HG03457 (cell line): ENCODE data around the gene KRTAP6-2.

Source experiments
- ATAC-seq: cut with Tn5 transposase; IDR thresholded peaks from one replicate; pipeline ENCODE4 v1.9.1; 2021; ENCODE audit warnings: moderate number of reproducible peaks; ENCODE audit not compliant: unreplicated experiment

KRTAP6-2 gene, protein sequence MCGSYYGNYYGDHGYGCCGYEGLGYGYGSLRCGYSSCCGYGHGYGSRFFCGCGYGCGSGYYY

DNA sequence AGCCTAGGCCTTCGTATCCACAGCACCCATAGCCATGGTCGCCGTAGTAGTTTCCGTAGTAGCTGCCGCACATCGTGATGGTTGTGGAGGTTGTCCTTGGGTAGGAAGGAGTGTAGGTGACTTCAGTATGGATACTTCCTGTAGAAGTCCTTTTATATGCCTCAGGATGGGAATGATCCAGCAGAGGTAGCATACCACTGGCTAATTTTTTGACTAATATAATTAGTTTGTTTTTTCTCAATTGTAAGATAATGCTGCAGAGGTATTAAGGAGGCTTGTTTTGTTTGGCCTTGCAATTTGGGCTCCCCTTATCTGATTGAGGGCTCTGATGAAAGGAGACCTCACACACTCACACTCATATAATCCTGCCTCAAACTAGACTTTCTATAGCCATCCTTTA lies at the start of gene KRTAP6-2:
KRTAP6-2 (minus strand) TSS at position 101 of the 400 bp plus-strand sequence; CDS start at position 73, 28 bp downstream.
- ATAC-seq: no peak

DNA sequence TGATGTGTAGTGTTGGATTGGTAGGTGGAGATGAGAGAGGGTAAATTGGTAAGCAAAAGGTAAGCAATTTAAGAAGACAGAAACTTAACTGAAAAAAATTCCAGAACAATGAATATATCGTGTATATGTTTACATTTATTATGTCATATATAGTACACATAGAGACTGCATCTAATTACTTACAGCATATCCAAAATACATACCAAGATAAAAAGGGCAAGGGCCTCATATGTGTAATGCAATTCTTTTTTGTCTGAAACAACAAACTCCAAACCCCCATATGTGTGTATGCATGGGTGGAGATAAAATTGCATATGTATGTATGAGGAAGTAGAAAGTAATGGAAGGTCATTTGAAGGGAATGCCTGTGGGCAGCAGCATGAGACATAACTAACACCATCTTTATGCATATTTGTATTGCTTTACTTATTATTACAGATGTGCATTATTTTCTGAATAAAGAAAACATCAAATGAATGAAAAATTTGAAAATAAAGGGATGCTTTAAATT lies 48.3 kb upstream of the KRTAP6-2 start:
- ATAC-seq: no peak

DNA sequence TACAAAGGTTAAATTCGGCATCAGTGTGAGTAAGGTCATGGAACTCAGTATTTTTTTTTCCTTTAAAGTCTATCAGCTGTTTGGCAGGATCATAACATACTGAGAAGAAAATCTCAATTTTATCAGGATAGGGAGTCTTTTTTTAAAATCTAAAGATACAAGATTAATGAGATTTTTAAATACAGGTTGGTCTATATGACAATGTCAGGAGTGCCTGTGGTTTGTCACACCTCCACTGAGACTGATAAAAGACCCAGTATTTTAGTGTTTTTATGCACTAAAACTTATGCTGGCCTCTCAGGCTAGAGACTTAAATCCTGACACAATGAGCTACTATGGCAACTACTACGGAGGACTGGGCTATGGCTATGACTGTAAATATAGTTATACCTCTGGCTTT lies 43.9 kb upstream of the KRTAP6-2 start, which contains the start of gene KRTAP20-3:
KRTAP20-3 (plus strand) TSS at position 301 of the 400 bp plus-strand sequence.
- no peak for ATAC-seq

DNA sequence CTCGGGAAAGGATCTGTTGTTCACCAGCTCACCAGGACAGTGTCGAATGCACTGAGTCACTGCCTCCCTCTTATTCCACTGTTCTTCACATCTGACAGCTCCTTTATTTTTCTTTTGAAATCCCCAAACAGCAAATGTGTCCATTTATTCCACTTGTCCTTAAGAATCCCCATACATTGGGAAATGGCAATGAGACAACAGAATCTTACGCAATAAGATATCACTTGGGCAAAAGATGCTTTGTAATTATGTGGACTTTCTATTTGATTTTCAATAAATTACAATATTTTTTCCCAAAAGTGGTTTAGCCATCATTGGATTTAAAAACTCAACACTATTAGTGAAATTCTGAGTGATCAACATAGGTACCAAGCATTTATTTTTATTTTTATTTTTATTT lies 40.0 kb upstream of the KRTAP6-2 start:
- no peak for ATAC-seq

DNA sequence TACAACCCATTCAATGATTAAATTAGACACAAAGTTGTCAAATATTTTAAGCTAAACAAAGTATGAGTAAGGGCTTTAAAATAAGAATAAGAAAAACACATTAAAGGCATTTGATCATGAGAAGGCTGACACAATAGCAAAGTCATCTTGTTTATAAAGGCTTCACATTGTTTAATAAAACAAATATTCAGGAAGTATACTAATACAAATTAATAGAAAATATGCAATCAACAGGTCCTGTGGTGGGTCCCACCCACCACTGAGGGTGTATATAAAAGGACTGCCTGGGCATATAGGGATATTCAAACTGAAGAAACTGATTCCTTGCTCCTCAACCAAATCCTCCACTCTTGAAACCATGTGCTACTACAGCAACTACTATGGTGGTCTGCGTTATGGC lies 36.2 kb upstream of the KRTAP6-2 start, which contains the start of gene KRTAP20-2:
KRTAP20-2 (plus strand) TSS at position 301 of the 400 bp plus-strand sequence; CDS start at position 359, 58 bp downstream.
- no peak for ATAC-seq

DNA sequence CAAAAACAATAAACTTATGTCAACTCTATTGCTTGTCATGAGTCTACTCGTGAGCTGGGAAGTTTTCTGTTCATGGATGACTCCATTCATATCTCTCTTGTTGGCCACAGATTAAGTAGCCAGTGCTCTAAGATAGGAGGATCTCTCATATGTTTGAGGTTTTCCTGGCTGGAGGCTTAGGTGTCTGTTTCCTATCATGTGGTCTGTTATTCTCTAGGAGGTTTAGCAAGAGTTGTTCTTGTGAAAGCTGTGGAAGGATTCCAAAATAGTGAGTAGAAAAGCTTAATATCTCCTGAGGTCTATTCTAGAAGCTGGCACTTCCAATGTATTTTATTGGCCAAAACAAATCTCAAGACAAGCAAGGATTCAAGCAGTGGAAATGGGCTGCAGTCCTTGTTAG lies 30.5 kb upstream of the KRTAP6-2 start:
- no peak for ATAC-seq

DNA sequence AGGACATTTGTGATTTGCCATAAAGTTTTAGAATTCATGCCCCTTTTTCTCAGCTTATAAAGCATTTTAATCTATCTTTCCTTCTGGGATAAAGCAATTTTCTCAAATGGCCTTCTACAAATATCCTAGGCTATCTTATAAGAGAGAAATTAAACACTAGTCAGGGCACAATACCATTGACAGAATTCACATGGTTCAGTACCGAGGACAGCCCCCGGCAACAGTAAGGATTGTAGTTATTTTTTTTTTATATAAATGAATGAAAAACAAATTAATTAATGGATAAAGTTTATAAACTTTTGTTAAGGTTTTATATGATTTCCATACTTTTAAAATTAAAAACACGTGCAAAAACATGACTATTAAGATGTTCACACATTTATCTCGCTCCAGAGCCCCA lies 29.4 kb upstream of the KRTAP6-2 start:
- no peak for ATAC-seq

DNA sequence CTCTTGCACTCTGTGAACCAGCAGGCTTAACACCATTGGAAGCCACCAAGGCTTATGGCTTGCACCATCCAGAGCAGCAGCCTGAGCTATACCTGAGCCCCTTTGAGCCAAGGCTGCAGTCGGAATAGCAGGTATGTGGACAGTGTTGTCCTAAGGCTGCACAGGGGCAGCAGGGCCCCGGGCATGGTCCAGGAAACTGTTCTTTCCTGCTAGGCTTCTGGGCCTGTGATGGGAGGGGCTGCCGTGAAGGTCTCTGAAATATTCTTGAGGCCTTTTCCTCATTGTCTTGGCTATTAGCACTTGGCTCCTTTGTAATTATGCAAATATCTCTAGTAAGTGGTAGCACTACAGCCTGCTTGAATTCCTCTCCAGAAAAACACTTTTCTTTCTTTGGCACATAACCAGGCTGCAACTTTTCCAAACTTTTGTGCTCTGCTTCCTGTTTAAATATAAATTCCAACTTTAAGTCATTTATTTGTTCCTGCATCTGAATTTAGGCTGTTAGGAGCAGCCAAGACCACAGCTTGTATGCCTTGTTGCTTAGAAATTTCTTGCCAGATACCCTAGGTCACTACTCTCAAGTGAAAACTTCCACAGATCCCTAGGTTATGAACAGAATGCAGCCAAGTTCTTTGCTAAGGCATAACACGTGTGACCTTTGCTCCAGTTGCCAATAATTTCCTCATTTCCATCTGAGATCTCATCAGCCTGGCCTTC lies 26.9 kb upstream of the KRTAP6-2 start:
- ATAC-seq: no peak

DNA sequence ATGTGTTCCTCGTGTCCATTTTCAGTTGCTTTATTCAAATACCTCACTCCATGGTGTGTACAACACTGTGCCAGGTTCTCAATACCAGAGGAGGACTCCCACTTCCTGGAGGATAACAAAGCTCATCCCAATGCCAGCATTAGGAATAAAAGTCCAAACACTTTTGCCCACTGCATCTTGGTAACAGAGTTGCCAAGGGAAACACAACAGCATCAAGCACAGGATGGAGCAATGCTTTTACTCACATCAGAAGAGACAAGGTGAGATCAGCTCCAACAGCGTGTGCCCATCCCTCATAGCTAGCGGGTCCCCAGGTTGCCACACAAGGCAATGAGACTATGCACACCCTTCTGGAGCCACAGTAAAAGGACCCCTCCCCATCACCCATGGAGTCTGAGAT lies 24.7 kb upstream of the KRTAP6-2 start:
- ATAC-seq: no peak

DNA sequence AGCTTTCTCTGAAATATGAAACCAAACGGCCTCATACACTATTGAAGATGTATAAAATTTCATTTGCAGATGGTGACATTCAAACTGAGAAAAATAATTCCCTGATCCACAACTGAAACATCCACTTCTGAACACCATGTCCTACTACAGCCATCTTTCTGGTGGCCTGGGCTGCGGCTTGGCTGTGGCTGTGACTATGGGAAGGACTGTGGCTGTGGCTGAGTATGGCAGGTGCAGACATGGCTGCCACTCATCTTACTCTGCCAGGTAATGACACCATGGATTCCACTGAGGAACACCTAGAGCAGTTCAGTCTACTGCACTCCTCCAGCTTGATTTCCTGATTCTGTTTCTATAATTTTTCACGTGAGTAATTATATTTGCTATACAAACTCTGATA lies 21.8 kb upstream of the KRTAP6-2 start, which contains the start of gene KRTAP20-4:
KRTAP20-4 (plus strand) TSS at position 106 of the 400 bp plus-strand sequence.
- no peak for ATAC-seq

DNA sequence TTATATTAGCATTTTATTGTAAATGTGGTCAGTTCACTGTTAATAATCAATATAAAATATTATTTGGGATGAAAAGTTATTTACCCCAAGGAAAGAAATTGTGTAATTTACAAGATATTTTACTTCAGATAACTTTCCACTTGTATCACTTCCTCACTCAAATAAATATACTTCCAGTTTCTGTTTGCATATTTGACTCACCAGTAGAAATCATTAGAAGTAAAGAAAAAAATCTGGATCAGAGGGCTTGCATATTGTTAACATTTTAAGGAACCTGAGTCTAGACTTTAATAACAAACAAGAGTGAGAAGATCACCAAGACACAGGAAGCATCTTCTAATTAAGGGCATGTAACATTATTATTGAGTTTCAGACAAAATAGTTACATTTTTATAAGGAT lies 21.4 kb upstream of the KRTAP6-2 start:
- ATAC-seq: no peak

DNA sequence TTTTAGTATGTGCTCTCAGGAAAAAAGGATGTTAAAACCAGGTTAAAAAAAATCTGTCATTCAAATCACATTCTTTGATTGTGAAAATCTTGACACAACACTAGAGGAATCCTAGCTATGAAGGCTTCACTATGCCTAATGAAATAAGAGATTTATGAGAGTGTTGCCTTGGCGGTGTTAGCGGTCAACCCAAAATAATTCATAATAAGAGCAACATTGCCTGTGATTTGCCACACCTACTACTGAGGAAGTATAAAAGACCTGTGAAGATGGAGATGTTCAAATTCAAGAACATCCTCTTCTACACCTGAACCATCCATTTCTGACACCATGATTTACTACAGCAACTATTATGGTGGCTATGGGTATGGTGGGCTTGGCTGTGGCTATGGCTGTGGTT lies 17.4 kb upstream of the KRTAP6-2 start, which contains the start of gene KRTAP20-1:
KRTAP20-1 (plus strand) TSS at position 301 of the 400 bp plus-strand sequence; CDS start at position 331, 30 bp downstream.
- no peak for ATAC-seq

DNA sequence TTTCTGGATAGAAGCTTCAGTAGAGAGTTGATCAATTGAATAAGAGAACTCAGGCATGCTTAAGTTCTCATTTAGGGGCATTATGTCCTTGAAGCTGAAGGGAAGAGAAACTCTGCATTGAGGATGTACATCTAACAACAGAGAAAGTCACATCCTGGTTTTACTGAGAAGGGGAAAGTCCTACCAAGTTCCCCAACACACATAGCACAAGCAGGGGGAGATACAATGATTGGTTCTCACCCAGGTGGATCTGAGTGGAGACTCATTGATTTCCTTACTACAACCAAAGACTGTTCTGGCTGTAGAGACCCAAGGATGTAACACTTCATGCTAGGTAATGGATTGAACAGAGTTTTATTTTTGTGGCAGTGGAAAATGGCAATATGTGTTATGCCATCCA lies 16.5 kb upstream of the KRTAP6-2 start:
- no peak for ATAC-seq

DNA sequence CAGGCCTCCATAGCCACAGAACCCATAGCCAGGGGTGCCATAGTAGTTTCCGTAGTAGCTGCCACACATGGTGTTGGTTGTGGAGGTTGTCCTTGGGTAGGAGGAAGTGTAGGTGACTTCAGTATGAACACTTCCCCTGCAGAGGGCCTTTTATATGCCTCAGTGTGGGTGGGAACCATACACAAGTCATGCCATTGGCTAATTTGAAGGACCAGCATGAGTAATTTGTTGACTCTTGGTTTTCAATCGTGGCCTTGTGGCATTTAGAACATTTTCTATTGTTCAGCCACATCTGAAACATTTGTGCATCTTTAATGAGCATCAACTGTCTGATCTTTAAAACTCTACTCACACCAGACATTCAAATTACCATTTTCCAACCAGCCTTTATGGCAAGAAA lies 15.1 kb upstream of the KRTAP6-2 start, which contains the start of gene KRTAP6-1:
KRTAP6-1 (minus strand) TSS at position 95 of the 400 bp plus-strand sequence; CDS start at position 69, 26 bp downstream.
- no peak for ATAC-seq

DNA sequence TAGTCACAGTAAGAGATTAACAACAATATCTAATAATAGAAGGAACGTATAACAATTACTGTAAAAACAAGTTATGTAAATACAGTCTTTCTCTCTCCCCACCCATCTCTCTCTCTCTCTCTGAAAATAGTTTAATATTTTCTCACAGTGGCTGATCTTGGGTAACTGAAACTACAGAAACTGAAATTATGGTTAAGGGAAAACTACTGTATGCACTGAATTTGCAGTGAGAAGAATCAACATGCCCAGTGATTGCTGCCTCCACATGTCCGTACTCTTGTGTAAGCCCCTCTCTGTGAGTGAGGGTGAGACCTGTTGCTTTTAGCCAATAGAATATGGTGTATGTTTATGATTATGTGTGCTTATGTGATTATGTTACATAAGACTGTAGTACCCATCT lies 13.4 kb upstream of the KRTAP6-2 start:
- no peak for ATAC-seq

DNA sequence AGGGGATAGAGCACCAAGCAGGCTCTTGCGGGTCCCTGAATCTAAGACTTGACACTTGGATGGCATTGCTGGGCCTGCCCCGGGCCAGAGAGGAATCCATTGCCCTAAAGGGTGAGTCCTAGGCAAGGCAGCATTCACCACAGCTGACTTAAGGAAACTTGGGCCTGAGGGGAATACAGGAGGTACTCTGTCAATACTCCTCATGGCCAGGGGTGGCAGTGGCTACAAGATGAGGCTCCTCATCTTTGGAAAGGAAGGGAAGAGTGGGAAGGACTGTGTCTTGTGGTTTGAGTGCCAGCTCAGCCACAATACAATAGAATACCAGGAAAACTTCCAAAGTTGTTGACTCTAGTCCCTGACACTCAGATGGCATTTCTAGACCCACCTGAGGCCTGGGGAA lies 7.3 kb upstream of the KRTAP6-2 start:
- ATAC-seq: no peak

DNA sequence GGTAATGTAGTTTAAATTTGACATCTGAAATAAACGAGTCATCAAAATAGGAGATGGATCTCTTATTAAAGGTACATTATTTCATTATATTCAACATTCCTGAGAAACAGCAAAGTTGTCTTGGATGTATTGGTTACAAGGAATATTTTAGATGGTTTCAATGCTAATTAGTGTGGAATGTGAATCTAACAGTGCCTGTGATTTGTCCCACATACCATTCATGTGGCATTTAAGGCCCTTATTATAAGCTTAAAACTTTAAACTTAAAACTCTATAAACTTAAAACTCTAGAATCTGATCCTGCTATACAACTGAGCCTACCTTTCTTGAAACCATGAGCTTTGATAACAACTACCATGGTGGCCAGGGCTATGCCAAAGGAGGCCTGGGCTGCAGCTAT lies 2.1 kb upstream of the KRTAP6-2 start, which contains the start of gene KRTAP22-1:
KRTAP22-1 (plus strand) TSS at position 301 of the 400 bp plus-strand sequence.
- ATAC-seq: no peak

DNA sequence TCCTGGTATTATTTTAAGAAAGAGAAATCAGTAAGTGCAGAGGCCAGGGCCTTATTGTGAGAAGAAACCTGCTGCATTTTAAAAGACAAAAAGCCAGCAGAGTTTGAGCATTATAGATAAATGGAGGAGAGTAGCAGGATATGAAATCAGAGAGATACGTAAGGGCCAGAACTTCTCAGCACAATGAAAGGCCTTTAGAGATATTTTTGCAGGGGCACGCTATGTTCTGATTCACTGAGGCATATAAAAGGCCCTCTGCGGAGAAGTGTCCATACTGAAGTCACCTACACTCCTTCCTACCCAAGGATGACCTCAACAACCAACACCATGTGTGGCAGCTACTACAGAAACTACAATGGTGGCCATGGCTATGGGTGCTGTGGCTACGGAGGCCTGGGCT lies 6.6 kb downstream of the KRTAP6-2 start, which contains the start of gene KRTAP6-3:
KRTAP6-3 (plus strand) TSS at position 301 of the 400 bp plus-strand sequence; CDS start at position 307, 6 bp downstream.
- no peak for ATAC-seq

DNA sequence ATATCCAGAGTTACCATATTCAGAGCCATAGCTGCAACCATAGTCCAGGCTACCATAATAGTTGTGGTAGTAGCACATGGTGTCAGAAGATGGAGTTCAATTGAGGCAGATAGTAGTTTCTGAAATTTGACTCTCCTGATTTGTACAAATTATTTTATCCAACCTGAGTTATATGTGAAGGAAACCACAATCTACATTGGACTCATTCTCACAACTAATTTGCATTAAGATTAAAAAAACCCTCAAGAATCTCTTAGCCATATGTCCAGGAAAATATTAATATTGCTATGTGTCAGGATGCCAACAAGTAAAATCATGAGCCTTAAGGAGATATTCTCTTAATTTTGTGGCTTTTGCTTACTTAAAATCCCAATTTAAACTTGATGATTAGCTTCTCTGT lies 8.4 kb downstream of the KRTAP6-2 start, which contains the start of gene KRTAP22-2:
KRTAP22-2 (minus strand) TSS at position 101 of the 400 bp plus-strand sequence.
- no peak for ATAC-seq

DNA sequence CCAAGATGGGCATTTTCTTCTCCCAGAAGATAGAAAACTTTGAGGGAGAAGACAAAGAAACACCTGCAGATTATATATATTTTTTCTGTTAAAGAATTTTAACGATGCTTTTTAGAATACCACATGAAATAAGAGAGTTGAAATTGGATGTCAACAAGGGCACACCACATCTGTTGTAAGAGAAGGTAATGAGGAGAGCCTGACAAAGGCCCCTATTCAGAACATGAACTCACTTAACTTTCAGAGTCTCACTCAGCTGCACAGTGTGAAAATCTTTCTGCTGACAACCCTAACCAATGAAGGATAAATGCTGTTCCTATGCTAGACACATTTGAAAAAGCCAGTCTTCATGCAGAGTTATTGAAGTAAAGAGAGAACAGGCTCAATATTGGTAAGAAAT lies 15.8 kb downstream of the KRTAP6-2 start:
- no peak for ATAC-seq

DNA sequence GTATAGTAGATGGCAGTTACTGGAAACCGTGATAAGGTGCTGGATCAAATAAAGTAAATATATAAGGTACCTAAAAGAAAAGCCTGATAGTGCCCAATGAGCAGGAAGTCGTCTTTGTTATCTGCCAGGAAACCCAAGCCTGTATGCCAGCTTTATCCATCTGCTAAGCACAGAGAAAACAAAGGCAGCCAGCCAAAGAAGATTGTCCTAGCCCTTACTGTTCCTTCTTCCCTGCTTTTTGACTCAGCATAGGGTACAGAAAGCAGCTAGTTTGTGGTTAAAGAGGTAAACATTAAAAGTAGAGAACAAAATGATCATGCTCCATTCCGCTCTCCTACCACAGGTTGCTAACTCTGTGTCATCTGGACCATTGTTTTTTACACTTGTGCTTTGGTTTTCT lies 18.6 kb downstream of the KRTAP6-2 start:
- ATAC-seq: no peak

DNA sequence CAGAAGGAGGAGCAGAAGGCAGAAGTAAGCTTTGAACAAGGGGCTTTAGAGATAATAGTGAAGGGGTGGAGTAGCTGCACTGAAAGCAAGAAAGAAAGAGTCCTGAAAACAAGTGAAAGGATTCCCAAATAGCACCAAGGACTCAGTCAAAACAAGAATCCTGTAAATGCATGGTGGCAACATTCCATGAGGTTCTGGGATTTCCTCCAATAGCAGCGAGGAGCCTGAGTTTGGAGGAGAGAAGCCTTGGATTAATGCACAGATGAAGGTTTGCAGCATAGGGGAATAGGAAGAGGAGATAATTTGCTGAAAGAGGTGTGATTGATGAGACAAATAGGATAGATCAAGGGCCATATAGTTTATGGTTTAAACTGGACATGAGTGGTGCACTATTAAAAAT lies 19.4 kb downstream of the KRTAP6-2 start:
- ATAC-seq: no peak
